ENCODE results near the gene ATP6V1B1. TPM values are rescaled to one million over a fixed set of nuclear protein-coding genes. Genes with fewer than 3 reads are reported as not detected.

ATP6V1B1 gene
- total and polyA plus RNA-seq, 10 of the 15 experiments (the other 5 are each of a cell fraction or from before 2014, with no cell fraction given): not detected

DNA sequence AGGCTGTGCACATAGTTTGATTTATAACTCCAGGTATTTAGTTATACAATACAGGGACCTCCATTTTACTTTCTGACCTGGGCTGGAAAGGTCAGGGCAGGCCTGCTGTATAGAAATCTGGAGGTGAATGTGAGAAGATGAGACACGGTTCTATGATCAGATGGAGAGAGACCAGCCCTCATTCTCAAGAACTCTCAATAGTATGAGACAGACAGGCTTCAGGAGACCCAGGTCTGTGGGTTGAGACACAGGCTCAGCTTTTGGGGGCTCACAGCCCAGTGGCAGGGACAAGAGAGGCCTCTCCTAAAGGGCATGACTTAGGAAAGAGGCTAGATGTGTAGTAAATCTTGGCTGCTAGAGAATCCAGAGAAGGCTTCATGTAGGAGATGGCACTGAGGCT lies 719 bp upstream of the ATP6V1B1 start:
- DNase-seq (ENCODE audit: low read depth, low spot score): no peak
- ChIA-PET POLR2A (interaction anchor here (0.6 kb wide), 1 partner anchor 8 kb away, joined by 3 read pairs; no protein-coding TSS in a partner anchor), RAD21 (ENCODE audit: unreplicated experiment) (no interaction called here), CTCF (interaction anchor here (1.2 to 3.4 kb wide), 2 partner anchors 13 to 64 kb away, joined by 4 to 12 read pairs; no protein-coding TSS in a partner anchor), SMC1A (ENCODE audit: uncharacterized antibody, unreplicated experiment) (no interaction called here)
- no peak for FAIRE-seq
- 5% methylated on average over 1 of the region's 1 CpG for WGBS (ENCODE audit: insufficient coverage, insufficient replicate concordance, low lambda C conversion rate, missing lambda C conversion rate)
- H3K4me2 ChIP-seq (ENCODE audit: control insufficient read depth, insufficient read depth): no peak overlapping the region
- ATAC-seq: no peak
- H3K36me3 ChIP-seq (ENCODE audit: control insufficient read depth in 2 of 2, insufficient read depth in 2 of 2, low read length in 1 of 2): no peaks in the 10 kb centered on the region
- H3K4me3 ChIP-seq: no peak overlapping the region
- no peaks in the 10 kb centered on the region for H3K79me2 ChIP-seq (ENCODE audit: control insufficient read depth, insufficient read depth, low read length)
- no peaks in the 10 kb centered on the region for H3K4me1 ChIP-seq (ENCODE audit: control insufficient read depth, insufficient read depth, low read length)
- H2AFZ ChIP-seq (ENCODE audit: control insufficient read depth, low read depth, low read length): no peak overlapping the region
- H3K9ac ChIP-seq (ENCODE audit: control insufficient read depth, insufficient read depth, low read length): no peak overlapping the region
- intact Hi-C loops (cut with micrococcal nuclease; ENCODE audit: unreplicated experiment): no loop called here
- no peak overlapping the region for H3K27ac ChIP-seq (ENCODE audit: control insufficient read depth, insufficient read depth)
- H4K20me1 ChIP-seq (ENCODE audit: control insufficient read depth, insufficient read depth): no peaks in the 10 kb centered on the region
- in situ Hi-C loops (cut with MboI): no loop called here
- peaks cover 0 to 5% of the 10 kb centered on the region in 2 experiments; a peak in 2 of 4 replicates for H3K27me3 ChIP-seq (replicated peaks in 1 of 2; ENCODE audit: control insufficient read depth in 2 of 2, insufficient read depth in 2 of 2, low read length in 1 of 2)
- TF ChIP-seq STAT1 (conservative IDR thresholded peaks at IDR 0.05) (no peak), LARP7 (IDR thresholded peaks at IDR 0.05) (no peak), BMI1 (IDR thresholded peaks at IDR 0.05; ENCODE audit: borderline replicate concordance) (no peak), ZNF622 (IDR thresholded peaks at IDR 0.05) (no peak), BHLHE40 (IDR thresholded peaks at IDR 0.05; ENCODE audit: borderline replicate concordance in 1 of 2, low read depth in 2 of 2, low read length in 1 of 2) (no peak), CREM (IDR thresholded peaks at IDR 0.05; ENCODE audit: low read depth) (no peak), NR2C1 (IDR thresholded peaks at IDR 0.05) (no peak)
- TF ChIP-seq, protein P1, sequence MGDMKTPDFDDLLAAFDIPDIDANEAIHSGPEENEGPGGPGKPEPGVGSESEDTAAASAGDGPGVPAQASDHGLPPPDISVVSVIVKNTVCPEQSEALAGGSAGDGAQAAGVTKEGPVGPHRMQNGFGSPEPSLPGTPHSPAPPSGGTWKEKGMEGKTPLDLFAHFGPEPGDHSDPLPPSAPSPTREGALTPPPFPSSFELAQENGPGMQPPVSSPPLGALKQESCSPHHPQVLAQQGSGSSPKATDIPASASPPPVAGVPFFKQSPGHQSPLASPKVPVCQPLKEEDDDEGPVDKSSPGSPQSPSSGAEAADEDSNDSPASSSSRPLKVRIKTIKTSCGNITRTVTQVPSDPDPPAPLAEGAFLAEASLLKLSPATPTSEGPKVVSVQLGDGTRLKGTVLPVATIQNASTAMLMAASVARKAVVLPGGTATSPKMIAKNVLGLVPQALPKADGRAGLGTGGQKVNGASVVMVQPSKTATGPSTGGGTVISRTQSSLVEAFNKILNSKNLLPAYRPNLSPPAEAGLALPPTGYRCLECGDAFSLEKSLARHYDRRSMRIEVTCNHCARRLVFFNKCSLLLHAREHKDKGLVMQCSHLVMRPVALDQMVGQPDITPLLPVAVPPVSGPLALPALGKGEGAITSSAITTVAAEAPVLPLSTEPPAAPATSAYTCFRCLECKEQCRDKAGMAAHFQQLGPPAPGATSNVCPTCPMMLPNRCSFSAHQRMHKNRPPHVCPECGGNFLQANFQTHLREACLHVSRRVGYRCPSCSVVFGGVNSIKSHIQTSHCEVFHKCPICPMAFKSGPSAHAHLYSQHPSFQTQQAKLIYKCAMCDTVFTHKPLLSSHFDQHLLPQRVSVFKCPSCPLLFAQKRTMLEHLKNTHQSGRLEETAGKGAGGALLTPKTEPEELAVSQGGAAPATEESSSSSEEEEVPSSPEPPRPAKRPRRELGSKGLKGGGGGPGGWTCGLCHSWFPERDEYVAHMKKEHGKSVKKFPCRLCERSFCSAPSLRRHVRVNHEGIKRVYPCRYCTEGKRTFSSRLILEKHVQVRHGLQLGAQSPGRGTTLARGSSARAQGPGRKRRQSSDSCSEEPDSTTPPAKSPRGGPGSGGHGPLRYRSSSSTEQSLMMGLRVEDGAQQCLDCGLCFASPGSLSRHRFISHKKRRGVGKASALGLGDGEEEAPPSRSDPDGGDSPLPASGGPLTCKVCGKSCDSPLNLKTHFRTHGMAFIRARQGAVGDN (IDR thresholded peaks at IDR 0.05): no peak
- TF ChIP-seq, protein P2, sequence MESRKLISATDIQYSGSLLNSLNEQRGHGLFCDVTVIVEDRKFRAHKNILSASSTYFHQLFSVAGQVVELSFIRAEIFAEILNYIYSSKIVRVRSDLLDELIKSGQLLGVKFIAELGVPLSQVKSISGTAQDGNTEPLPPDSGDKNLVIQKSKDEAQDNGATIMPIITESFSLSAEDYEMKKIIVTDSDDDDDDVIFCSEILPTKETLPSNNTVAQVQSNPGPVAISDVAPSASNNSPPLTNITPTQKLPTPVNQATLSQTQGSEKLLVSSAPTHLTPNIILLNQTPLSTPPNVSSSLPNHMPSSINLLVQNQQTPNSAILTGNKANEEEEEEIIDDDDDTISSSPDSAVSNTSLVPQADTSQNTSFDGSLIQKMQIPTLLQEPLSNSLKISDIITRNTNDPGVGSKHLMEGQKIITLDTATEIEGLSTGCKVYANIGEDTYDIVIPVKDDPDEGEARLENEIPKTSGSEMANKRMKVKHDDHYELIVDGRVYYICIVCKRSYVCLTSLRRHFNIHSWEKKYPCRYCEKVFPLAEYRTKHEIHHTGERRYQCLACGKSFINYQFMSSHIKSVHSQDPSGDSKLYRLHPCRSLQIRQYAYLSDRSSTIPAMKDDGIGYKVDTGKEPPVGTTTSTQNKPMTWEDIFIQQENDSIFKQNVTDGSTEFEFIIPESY (IDR thresholded peaks at IDR 0.05): no peak
- H3K9me3 ChIP-seq (replicated peaks; ENCODE audit: control insufficient read depth, insufficient read depth, low read length): no peaks in the 10 kb centered on the region
- BruUV-seq (replicated peaks): no TSS peak

All from GM12878 (cell line).